Panc1 (cell line): Measurements from ENCODE around the gene SLC6A4.

Experiments
- POLR2AphosphoS5 ChIP-seq: IDR thresholded peaks from 2 replicates; pipeline ENCODE4 v1.6.1; 2012; ENCODE audit warnings: mild to moderate bottlenecking, low read depth, low read length, moderate library complexity
- TF ChIP-seq, protein P1 (sequence below): fragments of 450-650 bp; IDR thresholded peaks from 2 replicates; pipeline ENCODE4 v1.5.1; 2017; ENCODE audit warnings: mild to moderate bottlenecking
- TF ChIP-seq, protein P2 (sequence below), 2 experiments: IDR thresholded peaks; 2 replicates each; pipeline ENCODE4 v1.6.1; 2011 to 2012; ENCODE audit warnings: low read depth in 2 of 2, control low read depth in 1 of 2, low read length in 1 of 2, mild to moderate bottlenecking in 1 of 2, moderate library complexity in 1 of 2; ENCODE audit not compliant: insufficient read depth in 1 of 2

DNA sequence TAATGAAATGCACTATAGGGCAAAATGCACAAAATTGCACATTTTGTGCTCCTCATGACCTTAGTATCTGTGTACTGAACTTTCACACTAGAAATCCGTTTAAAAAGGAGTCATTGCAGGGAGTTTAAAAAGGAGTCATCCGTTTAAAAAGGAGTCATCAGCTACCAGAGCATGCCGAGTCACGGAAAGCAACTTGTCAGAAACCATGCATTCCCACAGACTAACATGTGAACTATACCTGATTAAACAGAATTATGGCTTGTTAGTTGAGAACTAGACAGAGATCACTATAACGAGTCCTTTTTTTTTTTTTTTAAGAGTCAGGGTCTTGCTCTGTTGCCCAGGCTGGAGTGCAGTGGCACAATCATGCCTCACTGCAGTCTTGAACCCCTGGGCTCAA lies 35.9 kb downstream of the SLC6A4 start:
- TF ChIP-seq, protein P1, sequence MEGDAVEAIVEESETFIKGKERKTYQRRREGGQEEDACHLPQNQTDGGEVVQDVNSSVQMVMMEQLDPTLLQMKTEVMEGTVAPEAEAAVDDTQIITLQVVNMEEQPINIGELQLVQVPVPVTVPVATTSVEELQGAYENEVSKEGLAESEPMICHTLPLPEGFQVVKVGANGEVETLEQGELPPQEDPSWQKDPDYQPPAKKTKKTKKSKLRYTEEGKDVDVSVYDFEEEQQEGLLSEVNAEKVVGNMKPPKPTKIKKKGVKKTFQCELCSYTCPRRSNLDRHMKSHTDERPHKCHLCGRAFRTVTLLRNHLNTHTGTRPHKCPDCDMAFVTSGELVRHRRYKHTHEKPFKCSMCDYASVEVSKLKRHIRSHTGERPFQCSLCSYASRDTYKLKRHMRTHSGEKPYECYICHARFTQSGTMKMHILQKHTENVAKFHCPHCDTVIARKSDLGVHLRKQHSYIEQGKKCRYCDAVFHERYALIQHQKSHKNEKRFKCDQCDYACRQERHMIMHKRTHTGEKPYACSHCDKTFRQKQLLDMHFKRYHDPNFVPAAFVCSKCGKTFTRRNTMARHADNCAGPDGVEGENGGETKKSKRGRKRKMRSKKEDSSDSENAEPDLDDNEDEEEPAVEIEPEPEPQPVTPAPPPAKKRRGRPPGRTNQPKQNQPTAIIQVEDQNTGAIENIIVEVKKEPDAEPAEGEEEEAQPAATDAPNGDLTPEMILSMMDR: no peak
- TF ChIP-seq POLR2AphosphoS5: no peak
- TF ChIP-seq, protein P2, sequence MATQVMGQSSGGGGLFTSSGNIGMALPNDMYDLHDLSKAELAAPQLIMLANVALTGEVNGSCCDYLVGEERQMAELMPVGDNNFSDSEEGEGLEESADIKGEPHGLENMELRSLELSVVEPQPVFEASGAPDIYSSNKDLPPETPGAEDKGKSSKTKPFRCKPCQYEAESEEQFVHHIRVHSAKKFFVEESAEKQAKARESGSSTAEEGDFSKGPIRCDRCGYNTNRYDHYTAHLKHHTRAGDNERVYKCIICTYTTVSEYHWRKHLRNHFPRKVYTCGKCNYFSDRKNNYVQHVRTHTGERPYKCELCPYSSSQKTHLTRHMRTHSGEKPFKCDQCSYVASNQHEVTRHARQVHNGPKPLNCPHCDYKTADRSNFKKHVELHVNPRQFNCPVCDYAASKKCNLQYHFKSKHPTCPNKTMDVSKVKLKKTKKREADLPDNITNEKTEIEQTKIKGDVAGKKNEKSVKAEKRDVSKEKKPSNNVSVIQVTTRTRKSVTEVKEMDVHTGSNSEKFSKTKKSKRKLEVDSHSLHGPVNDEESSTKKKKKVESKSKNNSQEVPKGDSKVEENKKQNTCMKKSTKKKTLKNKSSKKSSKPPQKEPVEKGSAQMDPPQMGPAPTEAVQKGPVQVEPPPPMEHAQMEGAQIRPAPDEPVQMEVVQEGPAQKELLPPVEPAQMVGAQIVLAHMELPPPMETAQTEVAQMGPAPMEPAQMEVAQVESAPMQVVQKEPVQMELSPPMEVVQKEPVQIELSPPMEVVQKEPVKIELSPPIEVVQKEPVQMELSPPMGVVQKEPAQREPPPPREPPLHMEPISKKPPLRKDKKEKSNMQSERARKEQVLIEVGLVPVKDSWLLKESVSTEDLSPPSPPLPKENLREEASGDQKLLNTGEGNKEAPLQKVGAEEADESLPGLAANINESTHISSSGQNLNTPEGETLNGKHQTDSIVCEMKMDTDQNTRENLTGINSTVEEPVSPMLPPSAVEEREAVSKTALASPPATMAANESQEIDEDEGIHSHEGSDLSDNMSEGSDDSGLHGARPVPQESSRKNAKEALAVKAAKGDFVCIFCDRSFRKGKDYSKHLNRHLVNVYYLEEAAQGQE (IDR thresholded peaks at IDR 0.05; ENCODE audit: insufficient read depth in 1 of 2, low read depth in 2 of 2, low read length in 1 of 2): no peak
